IMR-90 (cell line): ENCODE data around the gene SAFB2. TPM values are rescaled to one million over a fixed set of nuclear protein-coding genes. Genes with fewer than 3 reads are reported as not detected.

Experiments used
- ATAC-seq: fragments of 200-7000 bp; cut with Tn5 transposase; 2 replicates; pipeline ENCODE4 v1.9.1; 2020; ENCODE audit warnings: low read depth, mild to moderate bottlenecking, moderate library complexity
- BruUV-seq: library from RNA; stranded (reverse); fragments of 400-500 nt; replicated peaks from 2 replicates; lab custom pipeline; 2021; lab: Mats Ljungman, UMichigan
- CTCF ChIA-PET: fragments of 300-600 bp; formaldehyde crosslinking; extraction: SDS; loops from one replicate; lab custom pipeline; 2021; ENCODE audit warnings: antibody characterized with exemption; lab: Yijun Ruan, JAX
- POLR2A ChIA-PET: fragments of 300-600 bp; sonication (Branson Sonifier 250); formaldehyde crosslinking; loops from one replicate; lab custom pipeline; 2022; ENCODE audit warnings: antibody characterized with exemption; ENCODE audit not compliant: unreplicated experiment; lab: Charles Lee
- DNase-seq: peaks from one replicate; pipeline ENCODE4 v3.0.0; 2013
- H2AFZ ChIP-seq: replicated peaks from 2 replicates; pipeline ENCODE3; 2013; ENCODE audit warnings: low read length, mild to moderate bottlenecking; ENCODE audit not compliant: poor library complexity
- H2AK5ac ChIP-seq: 2 replicates; pipeline ENCODE4 v1.6.1; 2013; ENCODE audit warnings: low read depth, low read length, inconsistent platforms
- H2AK9ac ChIP-seq: replicated peaks from 2 replicates; pipeline ENCODE3; 2013; ENCODE audit warnings: mild to moderate bottlenecking, low read depth, low read length, moderate library complexity; ENCODE audit not compliant: poor library complexity
- H2BK120ac ChIP-seq: 2 replicates; pipeline ENCODE4 v1.6.1; 2013; ENCODE audit warnings: low read depth, low read length, inconsistent platforms
- H2BK15ac ChIP-seq: 3 replicates; pipeline ENCODE4 v1.6.1; 2013; ENCODE audit warnings: low read depth, low read length, inconsistent platforms
- H2BK20ac ChIP-seq: 2 replicates; pipeline ENCODE4 v1.6.1; 2013; ENCODE audit warnings: low read depth, mild to moderate bottlenecking, inconsistent platforms, low read length, moderate library complexity
- H2BK5ac ChIP-seq: 2 replicates; pipeline ENCODE4 v1.6.1; 2013; ENCODE audit warnings: mild to moderate bottlenecking, low read depth, low read length, inconsistent platforms; ENCODE audit not compliant: poor library complexity, severe bottlenecking
- H3K14ac ChIP-seq: replicated peaks from 2 replicates; pipeline ENCODE4 v1.6.1; 2013; ENCODE audit warnings: low read depth, low read length, inconsistent platforms
- H3K18ac ChIP-seq: 2 replicates; pipeline ENCODE4 v1.6.1; 2013; ENCODE audit warnings: low read depth, low read length, control low read depth
- H3K23ac ChIP-seq: 2 replicates; pipeline ENCODE4 v1.6.1; 2013; ENCODE audit warnings: low read depth, low read length, inconsistent platforms
- H3K27ac ChIP-seq: 2 replicates; pipeline ENCODE4 v1.5.1; 2013; ENCODE audit warnings: mild to moderate bottlenecking, control low read depth, low read length; ENCODE audit not compliant: insufficient read depth
- H3K27me3 ChIP-seq: 2 replicates; pipeline ENCODE4 v1.6.1; 2013; ENCODE audit warnings: low read length; ENCODE audit not compliant: control insufficient read depth, insufficient read depth
- H3K36me3 ChIP-seq: 2 replicates; pipeline ENCODE4 v1.6.1; 2013; ENCODE audit warnings: low read length, mixed read lengths; ENCODE audit not compliant: control insufficient read depth, insufficient read depth
- H3K4ac ChIP-seq: 2 replicates; pipeline ENCODE4 v1.6.1; 2013; ENCODE audit warnings: low read depth, low read length, inconsistent platforms
- H3K4me1 ChIP-seq: 2 replicates; pipeline ENCODE4 v1.6.1; 2013; ENCODE audit warnings: low read length, mixed read lengths; ENCODE audit not compliant: control insufficient read depth, insufficient read depth
- H3K4me2 ChIP-seq: 2 replicates; pipeline ENCODE4 v1.6.1; 2013; ENCODE audit warnings: low read depth, mild to moderate bottlenecking, control low read depth, low read length, moderate library complexity
- H3K4me3 ChIP-seq: 2 replicates; pipeline ENCODE4 v1.5.1; 2013; ENCODE audit warnings: low read depth, mild to moderate bottlenecking, control low read depth, low read length, moderate library complexity; ENCODE audit not compliant: insufficient read depth
- H3K56ac ChIP-seq: 2 replicates; pipeline ENCODE4 v1.6.1; 2013; ENCODE audit warnings: low read length, inconsistent platforms; ENCODE audit not compliant: insufficient read depth; ENCODE audit errors: extremely low read depth
- H3K79me1 ChIP-seq, 2 experiments: 2 replicates each; pipeline ENCODE4 v1.6.1; 2013; ENCODE audit warnings: low read length in 2 of 2, inconsistent platforms in 1 of 2, low read depth in 1 of 2
- H3K9ac ChIP-seq: 2 replicates; pipeline ENCODE4 v1.6.1; 2013; ENCODE audit warnings: low read depth, low read length, control low read depth
- H3K9me1 ChIP-seq: 2 replicates; pipeline ENCODE4 v1.6.1; 2013; ENCODE audit warnings: low read length, inconsistent platforms; ENCODE audit not compliant: insufficient read depth
- H3K9me3 ChIP-seq: 2 replicates; pipeline ENCODE4 v1.6.1; 2013; ENCODE audit warnings: low read length; ENCODE audit not compliant: control insufficient read depth, insufficient read depth
- H4K20me1 ChIP-seq: 2 replicates; pipeline ENCODE4 v1.6.1; 2013; ENCODE audit warnings: low read length, inconsistent platforms; ENCODE audit not compliant: insufficient read depth
- H4K5ac ChIP-seq: 2 replicates; pipeline ENCODE4 v1.6.1; 2013; ENCODE audit warnings: mild to moderate bottlenecking, low read depth, low read length, control low read depth
- H4K8ac ChIP-seq, 2 experiments: 2 replicates each; pipeline ENCODE4 v1.6.1; 2013; ENCODE audit warnings: low read depth in 2 of 2, low read length in 2 of 2, control low read depth in 1 of 2, inconsistent platforms in 1 of 2
- H4K91ac ChIP-seq: 2 replicates; pipeline ENCODE4 v1.6.1; 2013; ENCODE audit warnings: low read depth, low read length, inconsistent platforms; ENCODE audit not compliant: insufficient read depth
- BHLHE40 ChIP-seq: fragments of 150-350 bp; IDR thresholded peaks from 2 replicates; pipeline ENCODE4 v1.6.1; 2016; ENCODE audit warnings: mild to moderate bottlenecking, low read depth, low read length
- CEBPB ChIP-seq: IDR thresholded peaks from 2 replicates; pipeline ENCODE4 v1.6.1; 2012; ENCODE audit warnings: low read depth, low read length, improper control_type of control experiment
- CHD1 ChIP-seq: IDR thresholded peaks from 2 replicates; pipeline ENCODE4 v1.6.1; 2012; ENCODE audit warnings: low read depth, low read length, improper control_type of control experiment
- FOS ChIP-seq: fragments of 150-350 bp; IDR thresholded peaks from 2 replicates; pipeline ENCODE4 v1.6.1; 2016; ENCODE audit warnings: low read depth, low read length
- MAFK ChIP-seq: IDR thresholded peaks from 2 replicates; pipeline ENCODE4 v1.6.1; 2012; ENCODE audit warnings: low read depth, low read length, improper control_type of control experiment
- MAZ ChIP-seq: IDR thresholded peaks from 2 replicates; pipeline ENCODE4 v1.6.1; 2012; ENCODE audit warnings: low read depth, mild to moderate bottlenecking, low read length, improper control_type of control experiment, moderate library complexity, borderline replicate concordance
- MXI1 ChIP-seq: IDR thresholded peaks from 2 replicates; pipeline ENCODE4 v1.6.1; 2012; ENCODE audit warnings: low read depth, mild to moderate bottlenecking, low read length, moderate library complexity, borderline replicate concordance
- NFE2L2 ChIP-seq: fragments of 150-350 bp; IDR thresholded peaks from 2 replicates; pipeline ENCODE4 v1.6.1; 2016; ENCODE audit warnings: low read depth, mild to moderate bottlenecking, low read length
- POLR2A ChIP-seq: IDR thresholded peaks from 2 replicates; pipeline ENCODE4 v1.6.1; 2012; ENCODE audit warnings: mild to moderate bottlenecking, low read depth, low read length
- RAD21 ChIP-seq: IDR thresholded peaks from 2 replicates; pipeline ENCODE4 v1.6.1; 2012; ENCODE audit warnings: low read length, improper control_type of control experiment
- RCOR1 ChIP-seq: IDR thresholded peaks from 2 replicates; pipeline ENCODE4 v1.6.1; 2012; ENCODE audit warnings: mild to moderate bottlenecking, low read length, improper control_type of control experiment; ENCODE audit not compliant: insufficient replicate concordance
- RFX5 ChIP-seq: IDR thresholded peaks from 2 replicates; pipeline ENCODE4 v1.8.0; 2012; ENCODE audit warnings: low read depth, mild to moderate bottlenecking, low read length, moderate library complexity
- SMC3 ChIP-seq: fragments of 150-350 bp; IDR thresholded peaks from 2 replicates; pipeline ENCODE4 v1.6.1; 2016; ENCODE audit warnings: low read depth, mild to moderate bottlenecking, antibody characterized with exemption, low read length, moderate library complexity
- WGBS, 2 experiments: methylation state at CpG; one replicate each; pipeline versions ENCODE4 v1.1.5 to v1.1.7; 2013; ENCODE audit warnings: missing lambda C conversion rate in 2 of 2; ENCODE audit not compliant: insufficient read length in 1 of 2; ENCODE audit errors: extremely low coverage in 2 of 2; 5-methylcytosine and 5-hydroxymethylcytosine counted together
- dilution Hi-C: fragments of 300-500 bp; cut with HindIII; formaldehyde crosslinking; loops from one replicate; pipeline ENCODE4 v1.14.3; 2018; ENCODE audit warnings: low sequenced_read_pairs; ENCODE audit not compliant: unreplicated experiment
- in situ Hi-C: fragments of 300-500 bp; cut with MboI; formaldehyde crosslinking; loops from 3 replicates; pipeline ENCODE4 v1.14.3; 2019; ENCODE audit warnings: low sequenced_read_pairs, inconsistent platforms, mixed read lengths
- intact Hi-C: fragments of 100-400 bp; cut with micrococcal nuclease; formaldehyde crosslinking; loops from 2 replicates; pipeline ENCODE4 v1.10.0; 2022
- polyA plus RNA-seq, 3 experiments: library from polyadenylated mRNA; depleted of rRNA; stranded (reverse); fragments of >200 nt; gene quantifications; 2 replicates each; pipeline ENCODE4 v1.2.3, GENCODE V29; 2012; ENCODE audit warnings: low replicate concordance in 1 of 3
- total RNA-seq: library from RNA; depleted of rRNA; stranded (reverse); fragments of >200 nt; gene quantifications from 2 replicates; pipeline ENCODE4 v1.2.3, GENCODE V29; 2012
- TF ChIP-seq, protein P1 (sequence below): fragments of 150-350 bp; IDR thresholded peaks from 2 replicates; pipeline ENCODE4 v1.6.1; 2017; ENCODE audit warnings: mild to moderate bottlenecking, antibody characterized with exemption, low read length, low read depth
- TF ChIP-seq, protein P2 (sequence below): conservative IDR thresholded peaks from 2 replicates; pipeline ENCODE4 v1.5.1; 2012; ENCODE audit warnings: mild to moderate bottlenecking, low read depth, low read length, improper control_type of control experiment
- TF ChIP-seq, protein P3 (sequence below): fragments of 150-350 bp; IDR thresholded peaks from 2 replicates; pipeline ENCODE4 v1.6.1; 2016; ENCODE audit warnings: low read depth, mild to moderate bottlenecking, low read length, moderate library complexity, borderline replicate concordance

The SAFB2 gene
- total and polyA plus RNA-seq, 2 of the 4 experiments (the other 2 are of a cell fraction), result 11.8 to 26.2 TPM

DNA sequence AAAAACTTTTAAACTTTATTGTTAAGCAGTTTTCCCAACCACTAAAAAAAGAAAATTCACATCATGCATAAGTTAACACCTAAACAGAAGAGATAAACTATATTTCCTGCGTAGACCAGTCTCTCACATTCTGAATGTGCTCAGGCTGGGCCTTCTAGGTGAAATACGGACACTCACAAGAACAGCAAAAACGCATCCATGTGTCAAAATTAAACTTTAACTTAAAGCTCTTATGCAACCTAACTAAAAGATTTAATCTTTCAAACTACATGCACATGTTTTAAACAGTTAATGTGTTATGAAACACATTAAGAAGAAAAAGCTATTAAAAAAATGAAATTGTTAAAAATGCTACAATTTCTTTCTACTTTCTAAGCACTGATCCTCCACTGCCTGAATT is 2.6 kb downstream of the SAFB2 start:
- no peak overlapping the region for H3K4me3 ChIP-seq
- H2BK15ac ChIP-seq, result no peak overlapping the region
- H2BK120ac ChIP-seq, result no peak overlapping the region
- no peak overlapping the region for H4K5ac ChIP-seq
- H3K79me1 ChIP-seq, result peaks cover 34 to 56% of the 10 kb centered on the region in 2 experiments
- H3K9me1 ChIP-seq, result peaks cover 4% of the 10 kb centered on the region; the same call in 1 of the 2 replicates
- H3K36me3 ChIP-seq, result peaks cover 31% of the 10 kb centered on the region
- dilution Hi-C loops, result no loop called here
- POLR2A ChIA-PET, result interaction anchor here (0.6 kb wide), 1 partner anchor 98 kb away, joined by 3 read pairs; no protein-coding TSS in a partner anchor
- H2AK5ac ChIP-seq, result no peak overlapping the region
- H3K9ac ChIP-seq, result no peak overlapping the region
- in situ Hi-C loops, result no loop called here
- no TSS peak for BruUV-seq
- no peak for TF ChIP-seq FOS
- no peak for TF ChIP-seq POLR2A
- TF ChIP-seq RAD21, result no peak
- no peak for TF ChIP-seq SMC3
- TF ChIP-seq MXI1, result no peak
- TF ChIP-seq, protein P1, sequence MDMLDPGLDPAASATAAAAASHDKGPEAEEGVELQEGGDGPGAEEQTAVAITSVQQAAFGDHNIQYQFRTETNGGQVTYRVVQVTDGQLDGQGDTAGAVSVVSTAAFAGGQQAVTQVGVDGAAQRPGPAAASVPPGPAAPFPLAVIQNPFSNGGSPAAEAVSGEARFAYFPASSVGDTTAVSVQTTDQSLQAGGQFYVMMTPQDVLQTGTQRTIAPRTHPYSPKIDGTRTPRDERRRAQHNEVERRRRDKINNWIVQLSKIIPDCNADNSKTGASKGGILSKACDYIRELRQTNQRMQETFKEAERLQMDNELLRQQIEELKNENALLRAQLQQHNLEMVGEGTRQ, result no peak
- TF ChIP-seq, protein P2, sequence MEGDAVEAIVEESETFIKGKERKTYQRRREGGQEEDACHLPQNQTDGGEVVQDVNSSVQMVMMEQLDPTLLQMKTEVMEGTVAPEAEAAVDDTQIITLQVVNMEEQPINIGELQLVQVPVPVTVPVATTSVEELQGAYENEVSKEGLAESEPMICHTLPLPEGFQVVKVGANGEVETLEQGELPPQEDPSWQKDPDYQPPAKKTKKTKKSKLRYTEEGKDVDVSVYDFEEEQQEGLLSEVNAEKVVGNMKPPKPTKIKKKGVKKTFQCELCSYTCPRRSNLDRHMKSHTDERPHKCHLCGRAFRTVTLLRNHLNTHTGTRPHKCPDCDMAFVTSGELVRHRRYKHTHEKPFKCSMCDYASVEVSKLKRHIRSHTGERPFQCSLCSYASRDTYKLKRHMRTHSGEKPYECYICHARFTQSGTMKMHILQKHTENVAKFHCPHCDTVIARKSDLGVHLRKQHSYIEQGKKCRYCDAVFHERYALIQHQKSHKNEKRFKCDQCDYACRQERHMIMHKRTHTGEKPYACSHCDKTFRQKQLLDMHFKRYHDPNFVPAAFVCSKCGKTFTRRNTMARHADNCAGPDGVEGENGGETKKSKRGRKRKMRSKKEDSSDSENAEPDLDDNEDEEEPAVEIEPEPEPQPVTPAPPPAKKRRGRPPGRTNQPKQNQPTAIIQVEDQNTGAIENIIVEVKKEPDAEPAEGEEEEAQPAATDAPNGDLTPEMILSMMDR, result no peak
- TF ChIP-seq MAFK, result no peak
- TF ChIP-seq BHLHE40, result no peak
- TF ChIP-seq, protein P3, sequence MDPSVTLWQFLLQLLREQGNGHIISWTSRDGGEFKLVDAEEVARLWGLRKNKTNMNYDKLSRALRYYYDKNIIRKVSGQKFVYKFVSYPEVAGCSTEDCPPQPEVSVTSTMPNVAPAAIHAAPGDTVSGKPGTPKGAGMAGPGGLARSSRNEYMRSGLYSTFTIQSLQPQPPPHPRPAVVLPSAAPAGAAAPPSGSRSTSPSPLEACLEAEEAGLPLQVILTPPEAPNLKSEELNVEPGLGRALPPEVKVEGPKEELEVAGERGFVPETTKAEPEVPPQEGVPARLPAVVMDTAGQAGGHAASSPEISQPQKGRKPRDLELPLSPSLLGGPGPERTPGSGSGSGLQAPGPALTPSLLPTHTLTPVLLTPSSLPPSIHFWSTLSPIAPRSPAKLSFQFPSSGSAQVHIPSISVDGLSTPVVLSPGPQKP, result no peak
- TF ChIP-seq NFE2L2, result no peak
- no peak for TF ChIP-seq RCOR1
- no peak for TF ChIP-seq CEBPB
- TF ChIP-seq CHD1, result no peak
- no peak for TF ChIP-seq RFX5
- TF ChIP-seq MAZ, result no peak
- no peak for DNase-seq
- H3K4me2 ChIP-seq, result no peak overlapping the region
- WGBS, 2 experiments, result no CpG with 5 or more reads among the region's 3 CpGs
- no peak overlapping the region for H3K18ac ChIP-seq
- no peak overlapping the region for H4K8ac ChIP-seq
- peaks cover 51% of the 10 kb centered on the region for H4K20me1 ChIP-seq
- ATAC-seq, result no peak
- peaks cover 7% of the 10 kb centered on the region for H3K4me1 ChIP-seq
- no peaks in the 10 kb centered on the region for H3K27me3 ChIP-seq
- no peak overlapping the region for H3K27ac ChIP-seq
- H2AK9ac ChIP-seq, result no peak overlapping the region
- no peaks in the 10 kb centered on the region for H3K9me3 ChIP-seq
- no peak overlapping the region for H3K4ac ChIP-seq
- intact Hi-C loops, result loop anchor here (5.0 kb wide), 1 partner anchor 47 kb away; no protein-coding TSS in a partner anchor
- no peak overlapping the region for H2BK5ac ChIP-seq
- H4K91ac ChIP-seq, result no peak overlapping the region
- H2AFZ ChIP-seq, result no peak overlapping the region
- no peak overlapping the region for H3K14ac ChIP-seq
- H2BK20ac ChIP-seq, result no peak overlapping the region
- no peak overlapping the region for H3K23ac ChIP-seq
- CTCF ChIA-PET, result no interaction called here
- no peak overlapping the region for H3K56ac ChIP-seq
